Occipital lobe (tissue), 2 donors: ENCODE measurements around the gene VWA8. TPM values are rescaled to one million over a fixed set of nuclear protein-coding genes. Genes with fewer than 3 reads are reported as not detected.

Experiments
- DNase-seq: peaks from one replicate; lab custom pipeline; 2025; lab: John Stamatoyannopoulos, UW
- total RNA-seq: library from RNA; depleted of rRNA; stranded (reverse); fragments of >200 nt; gene quantifications from one replicate; pipeline ENCODE4 v1.2.3, GENCODE V29; 2014

The VWA8 gene
- total RNA-seq, 1 donor from 2014 or later, result 53.7 TPM

DNA sequence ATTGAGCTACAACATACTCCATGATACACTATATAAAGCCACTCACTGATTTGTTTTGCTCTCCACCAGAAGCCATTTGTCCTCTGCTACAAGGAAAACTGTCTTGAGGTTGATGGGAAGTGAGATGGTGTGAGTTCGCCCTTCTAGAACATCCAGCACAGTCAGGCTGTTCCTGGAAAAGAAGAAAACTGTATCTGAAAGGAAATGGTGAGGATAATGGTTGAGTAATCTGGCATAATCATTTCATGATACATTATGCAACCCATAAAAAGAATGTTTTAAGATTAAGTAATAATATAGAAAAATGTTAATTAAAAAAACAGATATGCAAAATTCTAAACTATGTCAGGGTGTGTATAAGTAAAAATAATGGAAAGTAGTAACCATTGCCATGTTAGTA is 269.6 kb downstream of the VWA8 start:
- no peak for DNase-seq

DNA sequence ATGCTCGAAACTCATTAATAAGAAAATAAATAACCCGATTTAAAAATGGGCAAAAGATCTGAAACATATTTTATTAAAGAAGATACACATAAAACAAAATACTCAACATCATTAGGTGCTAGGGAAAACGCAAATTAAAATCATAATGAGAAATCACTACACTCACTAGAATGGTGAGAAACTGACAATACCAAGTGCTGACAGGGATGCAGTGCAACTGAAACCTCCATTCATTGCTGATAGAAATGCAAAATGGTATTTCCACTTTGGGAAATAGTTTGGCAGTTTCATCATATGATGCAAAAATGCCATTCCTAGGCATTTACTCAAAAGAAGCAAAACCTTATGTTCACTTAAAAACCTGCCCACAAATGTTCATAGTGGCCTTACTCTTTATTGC is 278.1 kb downstream of the VWA8 start:
- DNase-seq, result no peak

DNA sequence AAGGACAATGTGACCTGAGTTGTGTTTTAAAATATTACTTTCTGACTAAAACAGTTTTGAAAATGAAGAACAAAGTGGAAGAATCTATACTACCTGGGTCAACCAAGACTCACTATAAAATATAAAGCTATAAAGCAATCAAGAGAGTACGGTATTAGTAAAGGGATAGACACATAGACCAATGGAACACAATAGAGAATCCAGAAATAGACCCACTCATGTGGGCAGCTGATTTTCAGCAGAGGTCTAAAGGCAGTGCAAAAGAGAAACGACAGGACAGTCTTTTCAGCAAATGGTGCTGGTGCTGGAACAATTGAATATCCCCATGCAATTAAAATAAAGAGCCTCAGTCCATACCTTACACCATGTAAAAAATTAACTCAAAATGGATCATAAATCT is 278.9 kb downstream of the VWA8 start:
- no peak for DNase-seq

DNA sequence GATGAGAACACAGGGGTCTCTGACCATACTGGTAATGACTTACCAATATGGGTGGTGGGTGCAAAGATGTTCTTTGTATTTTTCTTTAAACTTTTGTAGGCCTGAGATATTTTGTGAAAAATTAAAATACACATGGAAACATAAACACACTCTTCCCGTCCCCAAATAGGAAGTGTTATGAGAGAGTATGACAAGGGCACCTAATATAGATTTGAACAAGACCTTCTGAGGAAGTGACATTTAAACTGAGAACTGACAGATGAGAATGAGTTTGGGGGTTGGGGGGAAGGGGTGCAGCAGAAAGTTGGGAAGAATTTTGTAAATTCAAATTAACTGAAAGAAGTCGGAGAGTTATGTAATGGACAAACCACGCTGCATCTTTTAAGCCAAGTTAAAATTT is 279.3 kb downstream of the VWA8 start:
- no peak for DNase-seq

DNA sequence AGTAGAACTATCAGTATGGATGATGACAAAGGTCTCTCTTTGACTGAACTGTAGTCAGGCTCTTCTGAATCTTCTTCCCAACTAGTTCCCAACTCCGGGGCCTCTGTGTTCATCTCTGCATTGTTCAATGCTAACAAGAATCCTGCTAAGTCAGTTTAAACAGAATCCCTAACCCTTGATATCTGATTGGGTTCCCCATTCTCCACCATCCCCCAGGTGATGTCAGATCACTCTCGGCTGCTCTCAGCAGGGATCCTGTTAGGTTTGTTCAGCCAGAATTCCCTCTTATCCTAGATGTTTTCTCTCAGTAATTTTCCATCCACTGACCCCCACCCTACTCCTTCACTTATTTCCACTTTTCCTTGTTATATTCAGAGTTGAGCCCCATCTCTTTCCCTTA is 280.0 kb downstream of the VWA8 start:
- no peak for DNase-seq

DNA sequence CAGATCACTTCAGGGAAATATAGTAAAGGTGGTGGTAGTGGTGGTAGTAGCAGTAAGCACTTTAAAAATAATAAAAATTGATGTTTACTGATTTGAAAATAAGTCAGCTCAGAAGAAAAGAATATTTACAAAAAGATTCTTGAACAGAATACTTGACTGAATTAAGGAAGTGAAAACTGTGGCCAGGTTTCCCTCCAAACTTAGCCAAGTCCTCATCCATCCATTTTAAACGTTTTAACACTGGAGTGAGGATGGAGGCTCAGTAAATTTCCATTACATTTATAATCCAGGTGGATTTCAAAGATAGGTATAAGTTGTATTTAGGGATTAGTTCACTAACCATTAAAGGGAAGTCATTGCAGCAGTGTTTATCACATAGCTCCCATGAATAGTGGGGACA is 282.1 kb downstream of the VWA8 start:
- DNase-seq, result no peak

DNA sequence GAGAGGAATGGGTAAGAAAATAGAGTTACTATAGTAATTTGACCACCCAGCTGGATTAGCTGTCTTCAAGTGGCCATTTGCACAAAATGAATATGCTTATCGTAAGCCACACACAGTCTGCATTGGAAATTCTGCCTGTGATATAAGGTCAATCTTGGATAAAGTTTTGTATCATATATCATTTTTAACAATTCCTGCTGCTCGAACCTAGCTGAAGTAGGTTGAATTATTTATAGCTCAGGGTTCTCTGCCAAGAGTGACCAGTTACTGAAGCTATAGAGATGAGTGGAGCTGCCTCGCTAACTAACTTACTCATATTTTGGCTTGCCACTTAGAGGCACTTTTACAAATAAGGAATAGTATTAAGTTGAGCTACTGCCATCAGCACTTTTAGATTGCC is 282.7 kb downstream of the VWA8 start:
- DNase-seq, result no peak

DNA sequence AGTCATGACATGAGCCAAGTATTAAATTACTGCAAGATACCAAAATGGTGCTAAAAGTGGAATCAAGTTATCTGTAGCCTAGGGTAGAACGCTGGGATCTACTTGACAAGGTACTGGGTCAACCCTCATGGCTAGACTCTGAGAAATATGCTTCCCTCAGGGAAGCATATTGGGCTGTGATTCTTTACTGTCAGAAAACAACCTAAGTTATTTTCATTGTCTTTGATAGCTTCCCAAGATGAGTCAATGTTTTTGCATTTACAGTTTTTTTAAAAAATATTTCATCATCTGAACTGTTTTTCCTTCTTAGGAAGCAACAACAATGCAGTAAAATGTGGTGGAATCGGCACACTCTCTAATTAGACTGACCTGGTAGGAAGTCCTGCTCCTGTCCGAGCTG is 285.6 kb downstream of the VWA8 start:
- DNase-seq, result no peak

DNA sequence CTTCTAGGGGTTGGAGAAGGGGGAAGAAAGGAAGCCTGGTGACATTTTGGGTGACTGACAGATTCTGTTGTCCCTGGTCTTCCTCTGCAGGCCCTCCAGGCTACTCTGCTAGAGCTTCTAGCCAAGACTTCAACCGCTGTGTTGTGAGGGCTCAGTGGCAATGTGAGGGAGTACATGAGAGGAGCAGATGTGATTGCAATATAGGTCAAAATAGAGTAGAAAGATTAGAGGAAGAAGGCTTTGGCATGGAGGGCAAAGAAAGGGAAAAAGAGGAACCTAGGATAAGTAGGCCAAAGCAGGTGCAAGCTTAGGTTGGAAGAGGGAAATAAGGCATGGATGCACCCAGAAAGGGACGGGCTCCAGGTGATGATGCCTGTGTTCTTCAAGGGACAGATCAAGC is 286.7 kb downstream of the VWA8 start:
- no peak for DNase-seq

DNA sequence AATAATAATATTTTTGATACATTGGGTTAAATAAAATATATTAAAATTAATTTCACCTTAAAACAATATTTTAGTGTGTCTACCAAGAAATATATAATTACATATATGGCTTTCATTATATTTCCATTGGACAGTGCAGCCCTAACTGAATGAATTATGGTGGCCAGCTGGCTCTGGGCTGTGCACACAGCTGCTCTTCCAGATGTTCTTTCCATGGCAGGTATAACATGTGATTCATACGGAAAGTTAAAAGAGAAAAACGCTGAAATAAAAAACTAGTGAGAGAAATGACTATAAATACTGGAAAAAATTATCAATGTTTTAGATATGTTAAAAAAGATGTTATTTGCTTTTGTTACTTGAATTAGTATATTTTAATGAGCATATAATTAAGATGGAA is 287.3 kb downstream of the VWA8 start:
- DNase-seq, result no peak

DNA sequence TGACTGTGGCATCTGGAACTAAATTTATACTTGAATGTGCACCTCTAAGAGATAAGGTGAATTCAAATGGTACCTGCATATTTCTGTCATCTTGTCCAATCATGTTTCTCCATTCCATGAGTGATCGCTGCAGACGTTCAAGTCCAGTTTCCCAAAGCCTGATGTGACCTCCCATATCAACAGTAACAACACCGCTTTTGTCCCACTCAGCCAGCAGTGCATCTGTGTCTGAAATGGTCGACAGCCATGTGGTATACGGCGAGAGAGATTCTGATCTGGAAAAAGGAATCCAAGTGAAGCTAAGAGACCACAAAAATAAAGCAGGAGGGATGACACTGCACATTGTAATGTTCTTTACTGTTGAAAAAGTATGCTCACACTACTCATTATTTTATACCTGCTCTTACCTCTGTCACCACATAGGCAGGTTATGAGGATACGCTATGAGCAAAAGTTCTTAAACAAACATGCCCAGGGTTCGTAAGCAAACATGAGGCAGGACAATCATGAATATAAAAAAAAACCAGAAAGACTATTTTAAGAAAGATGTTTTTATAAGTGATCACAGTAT is 290.0 kb downstream of the VWA8 start:
- no peak for DNase-seq

DNA sequence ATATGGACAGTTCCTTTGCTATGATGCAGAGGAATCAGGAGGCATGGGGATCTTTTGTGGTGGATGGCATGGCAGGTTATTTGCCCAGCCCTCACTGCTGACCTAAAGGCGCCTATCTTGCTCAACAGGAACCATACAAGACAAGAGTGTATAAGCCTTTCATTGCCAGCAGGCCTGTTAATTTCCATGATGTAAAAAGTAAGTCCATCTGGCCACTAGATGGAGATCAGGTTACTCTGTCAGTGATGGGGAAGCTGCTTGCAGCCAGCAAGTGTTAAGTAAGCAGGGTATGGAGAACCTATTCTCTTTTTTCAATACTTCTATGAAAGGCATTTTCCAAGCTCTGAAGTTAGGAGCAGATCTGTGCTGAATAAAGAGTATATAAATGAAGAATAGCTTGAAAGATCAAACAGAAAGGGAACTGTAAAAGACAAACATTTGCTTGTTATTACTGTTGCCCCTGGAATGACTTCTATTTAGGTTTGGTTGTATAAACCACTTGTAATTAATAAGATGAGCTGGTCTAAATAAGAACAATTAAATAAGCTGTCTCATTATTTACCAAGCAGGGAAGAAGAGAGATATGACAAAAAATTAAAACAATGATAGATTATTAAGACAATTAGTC is 292.7 kb downstream of the VWA8 start:
- peak; percentile 51 for DNase-seq

DNA sequence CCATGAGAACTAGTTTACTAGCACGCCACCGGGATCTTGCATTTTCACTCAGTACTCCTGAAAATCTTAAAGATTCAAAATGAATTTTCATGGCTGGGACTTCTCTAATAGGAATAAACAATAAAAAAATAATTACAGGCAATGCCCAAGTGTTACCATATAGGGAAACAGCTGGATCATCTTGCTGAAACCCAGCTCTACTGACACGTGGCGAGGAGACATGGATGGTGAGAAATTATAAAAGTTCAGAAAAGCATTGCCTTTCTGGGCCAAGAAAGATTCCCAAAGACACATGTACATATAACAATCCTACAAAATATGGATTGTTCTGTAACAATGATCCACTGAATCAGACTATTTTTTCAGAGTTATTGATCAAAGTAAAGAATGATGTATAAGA is 294.3 kb downstream of the VWA8 start:
- DNase-seq, result no peak

DNA sequence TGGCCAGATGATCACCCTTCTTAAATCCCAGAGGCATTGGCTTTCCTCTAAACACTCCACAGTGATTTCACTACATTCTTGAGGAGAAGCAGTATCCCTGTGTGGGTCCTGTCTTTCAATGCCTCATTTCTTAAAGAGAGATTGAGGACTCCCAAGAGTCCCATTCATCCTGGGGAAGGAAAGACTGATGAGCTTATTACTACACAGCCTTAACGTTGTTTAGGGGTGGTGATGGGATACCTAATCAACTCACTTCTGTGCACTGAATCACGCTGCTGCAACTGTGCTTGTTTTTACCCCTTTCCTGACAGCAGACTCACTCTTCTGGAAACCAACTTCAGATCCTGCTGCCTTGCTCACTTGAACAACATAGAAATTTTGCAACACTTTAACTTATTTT is 300.5 kb downstream of the VWA8 start:
- no peak for DNase-seq

DNA sequence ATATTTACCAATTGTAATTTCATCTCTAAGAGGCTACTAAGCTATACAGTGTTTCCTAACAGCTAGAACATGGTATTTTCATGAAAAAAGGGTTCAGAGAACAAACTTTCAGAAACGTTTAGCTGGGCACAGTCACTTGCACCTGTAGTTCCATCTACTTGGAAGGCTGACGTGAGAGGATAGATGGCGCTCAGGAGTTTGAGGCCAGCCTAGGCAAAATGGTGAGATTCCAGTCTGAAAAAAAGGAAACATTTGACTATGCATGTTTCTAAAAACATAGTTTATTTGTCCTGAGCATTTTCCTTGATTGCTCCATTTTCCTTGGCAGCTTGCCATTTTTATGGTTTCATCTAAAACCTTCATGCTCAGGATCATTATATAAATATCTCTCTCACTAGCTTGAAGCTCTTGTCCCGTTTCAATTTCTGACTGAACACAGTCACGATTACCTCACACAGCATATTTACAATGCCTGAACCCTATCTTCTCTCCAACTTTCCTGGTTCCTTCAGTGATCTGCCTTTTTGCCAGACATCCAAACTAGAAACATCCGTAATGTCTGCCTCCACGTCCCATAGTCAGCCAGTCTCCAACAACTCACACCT is 302.8 kb downstream of the VWA8 start:
- DNase-seq, result no peak

DNA sequence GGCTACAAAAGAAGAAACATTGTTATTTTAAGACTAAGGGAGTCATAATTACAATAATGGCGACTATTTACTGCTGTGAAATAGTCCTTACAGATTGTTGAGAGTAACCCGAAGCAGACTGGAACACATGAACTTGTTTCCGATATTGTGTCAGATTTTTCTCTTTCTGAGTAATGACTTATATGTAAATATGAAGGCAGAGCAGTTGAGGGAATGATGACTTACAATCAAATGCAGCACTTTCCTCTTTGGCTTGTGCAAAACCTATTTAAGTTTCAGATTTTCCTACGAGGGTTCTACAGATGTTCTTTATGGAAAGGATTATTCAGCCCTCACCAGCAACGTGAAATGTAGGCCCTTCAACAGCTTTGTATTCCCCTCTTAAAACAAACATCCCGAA is 304.9 kb downstream of the VWA8 start:
- DNase-seq, result no peak

DNA sequence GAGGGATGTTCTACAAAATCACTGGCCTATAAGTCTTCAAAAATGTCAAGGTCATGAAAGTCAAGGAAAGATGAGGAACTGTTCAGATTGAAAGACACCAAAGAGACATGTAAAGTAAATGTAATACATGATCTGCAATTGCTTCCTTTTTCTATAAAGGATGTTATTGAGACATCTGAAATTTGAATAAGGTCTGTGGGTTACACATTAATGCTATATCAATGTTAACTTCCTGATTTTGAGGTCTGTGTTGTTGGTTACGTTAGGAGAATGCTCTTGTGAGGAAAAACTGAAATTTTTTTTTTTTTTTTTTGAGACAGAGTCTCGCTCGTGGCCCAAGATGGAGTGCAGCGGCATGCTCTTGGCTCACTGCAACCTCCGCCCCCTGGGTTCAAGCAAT is 306.1 kb downstream of the VWA8 start:
- no peak for DNase-seq

DNA sequence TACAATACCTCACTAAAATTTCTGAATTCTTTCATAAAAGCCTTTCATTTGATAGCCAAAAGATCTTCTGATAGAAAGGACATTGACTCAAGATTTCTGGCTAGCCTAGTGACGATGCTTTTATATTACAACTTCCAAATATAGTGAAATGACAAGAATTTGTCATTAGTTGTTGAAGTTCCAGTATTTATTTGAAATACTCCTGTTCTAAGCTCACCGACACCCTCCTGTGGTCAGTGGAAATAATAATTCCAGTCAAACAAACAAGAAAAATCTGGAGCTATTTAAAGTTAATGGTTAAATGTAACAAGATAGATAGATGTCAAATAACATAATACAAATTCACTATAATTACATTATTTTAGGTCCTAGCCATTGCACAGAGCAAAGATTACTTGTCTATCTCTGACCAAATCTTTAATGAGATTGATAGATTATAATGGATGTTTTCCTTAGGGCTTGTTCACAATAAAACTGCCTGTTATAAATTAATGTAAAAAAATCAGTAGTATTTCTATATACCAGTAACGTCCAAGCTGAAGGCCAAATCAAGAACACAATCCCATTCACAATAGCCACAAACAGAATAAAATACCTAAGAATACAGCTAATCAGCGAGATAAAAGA is 308.1 kb downstream of the VWA8 start:
- DNase-seq, result peak; percentile 2

DNA sequence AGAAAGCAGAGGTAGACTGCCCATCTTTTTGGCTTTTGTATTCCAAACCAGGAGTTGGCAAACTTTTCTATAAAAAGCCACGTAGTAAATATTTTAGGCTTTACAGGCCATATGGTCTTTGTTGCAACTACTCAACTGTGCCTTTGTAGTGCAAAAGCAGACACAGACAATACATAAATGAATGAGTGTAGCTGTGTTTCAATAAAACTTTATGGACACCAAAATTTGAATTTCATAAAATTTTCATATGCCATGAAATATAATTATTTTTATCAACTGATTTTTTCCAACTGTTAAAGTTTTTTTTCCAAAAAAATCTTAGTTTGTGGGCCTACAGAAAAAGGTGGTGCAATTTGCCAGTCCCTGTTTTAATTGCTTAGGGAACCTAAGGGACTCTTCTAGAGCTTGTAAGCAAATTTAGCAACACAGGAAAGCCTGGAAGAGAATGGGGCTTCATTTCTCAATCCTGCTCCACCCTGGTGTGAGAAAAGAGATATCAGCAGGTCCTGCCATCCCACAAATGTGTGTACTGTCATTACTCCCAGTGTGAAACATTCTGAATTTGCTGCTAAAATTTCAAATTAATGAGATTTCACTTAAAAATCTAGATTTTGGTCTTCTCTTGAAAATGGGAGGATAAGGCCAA is 309.4 kb downstream of the VWA8 start:
- no peak for DNase-seq

DNA sequence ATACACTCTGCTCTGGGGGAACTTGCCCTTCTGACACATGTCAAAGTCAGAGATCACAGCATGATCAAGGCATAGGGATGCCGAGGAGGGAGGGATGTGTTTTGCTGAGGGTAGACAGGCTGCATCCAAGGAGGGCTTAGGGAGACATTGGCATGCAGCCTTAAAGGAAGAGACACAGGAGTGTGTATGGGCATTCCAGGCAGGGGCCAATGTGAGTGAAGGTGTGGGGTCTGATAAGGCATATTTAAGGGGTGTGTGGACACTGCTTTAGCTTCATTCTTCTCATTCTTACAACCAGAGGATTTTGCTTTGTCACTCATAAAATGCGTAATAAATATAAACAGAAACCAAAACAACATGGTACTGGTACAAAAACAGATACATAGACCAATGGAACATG is 310.2 kb downstream of the VWA8 start:
- DNase-seq, result no peak

DNA sequence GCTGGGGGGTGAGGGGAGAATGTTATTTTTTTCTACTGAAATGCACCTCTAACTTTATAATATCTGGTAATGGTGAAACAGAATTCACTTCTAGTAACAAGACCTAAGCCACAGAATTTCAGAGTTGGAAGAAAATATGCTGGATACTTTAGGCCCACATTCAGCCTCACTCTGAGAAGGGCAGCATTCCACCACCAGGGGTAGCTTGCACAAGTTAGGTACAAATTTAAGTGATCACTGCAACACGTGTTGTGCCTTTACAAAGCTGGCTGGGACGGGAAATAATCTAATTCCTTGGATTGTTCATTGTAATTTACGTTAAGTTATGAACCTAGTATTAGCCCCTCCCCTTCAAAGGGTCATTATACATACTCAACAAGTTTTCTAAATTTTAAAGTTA is 311.2 kb downstream of the VWA8 start:
- DNase-seq, result no peak

DNA sequence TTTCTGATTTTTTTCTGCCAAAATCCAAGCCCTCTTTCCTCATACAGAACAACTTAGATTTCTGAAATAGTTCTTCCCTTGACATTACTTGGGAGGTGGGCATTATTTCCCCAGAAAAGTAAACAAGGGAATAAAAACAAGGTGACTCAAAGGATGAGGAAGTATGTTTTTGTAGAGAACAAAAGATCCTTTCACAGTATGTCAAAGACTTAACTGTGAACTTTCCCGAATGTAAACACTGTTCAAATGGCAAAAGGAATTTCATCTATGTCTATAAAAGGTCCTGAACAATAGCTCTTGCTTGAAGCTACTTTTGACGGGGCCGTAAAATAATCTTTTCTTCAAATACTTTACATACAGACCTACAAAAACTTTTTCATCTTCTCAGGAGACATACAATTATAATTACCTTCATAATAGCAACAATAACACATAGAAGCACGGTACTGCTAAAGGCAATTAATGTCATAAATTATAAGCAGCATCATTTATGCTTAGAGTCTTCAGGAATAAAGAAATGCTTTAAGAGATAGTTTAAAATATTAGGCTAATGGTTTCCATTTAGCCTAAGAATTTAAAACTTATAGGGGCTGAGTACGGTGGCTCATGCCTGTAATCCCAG is 312.5 kb downstream of the VWA8 start:
- DNase-seq, result no peak
